ENCODE data around the gene MRPS11.
"Not testable (repeated sequence)": the region's sequence is repeated elsewhere in the genome, so short reads cannot be mapped to it uniquely, and the experiment has no call there.

Gene MRPS11

DNA sequence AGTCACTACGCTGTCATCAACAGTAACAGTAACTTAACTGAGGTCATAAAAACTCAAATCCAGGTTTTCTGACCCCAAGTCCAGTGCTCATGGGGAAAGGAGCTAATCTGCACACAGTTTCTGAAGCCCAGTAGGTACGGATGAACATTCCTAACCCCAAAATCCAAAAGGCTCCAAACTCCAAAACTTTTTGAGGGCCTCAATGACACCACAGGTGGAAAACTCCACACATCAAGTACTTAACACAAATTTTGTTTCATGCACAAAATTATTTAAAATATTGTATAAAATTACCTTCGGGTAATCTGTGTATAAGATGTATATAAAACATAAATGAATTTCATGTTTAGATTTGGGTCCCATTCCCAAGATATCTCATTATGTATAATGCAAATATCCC, 10.8 kb upstream of the MRPS11 start:
- DNase-seq, result no peak

DNA sequence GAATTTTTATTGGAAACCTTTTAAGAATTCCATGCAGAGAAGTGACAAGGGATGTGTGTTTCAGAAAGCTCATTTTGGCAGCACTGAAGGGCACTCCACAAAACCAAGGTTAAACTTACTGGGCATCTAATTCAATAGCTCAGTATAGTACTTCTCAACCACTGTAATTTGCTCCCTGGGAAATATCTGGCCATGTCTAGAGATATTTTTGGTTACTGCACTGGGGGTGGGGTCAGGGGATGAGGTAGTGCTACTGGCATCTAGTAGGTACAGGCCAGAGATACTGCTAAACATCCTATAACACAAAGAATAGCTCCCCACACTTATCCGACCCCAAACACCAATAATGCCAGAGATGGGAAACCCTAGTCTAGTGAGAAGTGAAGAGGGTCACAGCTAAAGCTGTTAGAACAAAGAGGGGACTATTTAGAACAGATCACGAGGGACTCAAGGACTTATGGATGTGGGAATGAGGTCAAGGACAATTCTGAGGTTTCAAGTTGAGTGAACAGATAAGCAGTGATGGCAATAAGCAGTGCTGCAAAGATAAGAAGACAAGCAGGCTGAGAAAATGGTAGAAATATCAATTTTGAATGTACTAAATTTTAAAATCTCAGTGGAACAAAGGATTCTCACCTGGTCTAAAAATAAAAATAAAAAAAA, 3.5 kb upstream of the MRPS11 start:
- no peak for DNase-seq

DNA sequence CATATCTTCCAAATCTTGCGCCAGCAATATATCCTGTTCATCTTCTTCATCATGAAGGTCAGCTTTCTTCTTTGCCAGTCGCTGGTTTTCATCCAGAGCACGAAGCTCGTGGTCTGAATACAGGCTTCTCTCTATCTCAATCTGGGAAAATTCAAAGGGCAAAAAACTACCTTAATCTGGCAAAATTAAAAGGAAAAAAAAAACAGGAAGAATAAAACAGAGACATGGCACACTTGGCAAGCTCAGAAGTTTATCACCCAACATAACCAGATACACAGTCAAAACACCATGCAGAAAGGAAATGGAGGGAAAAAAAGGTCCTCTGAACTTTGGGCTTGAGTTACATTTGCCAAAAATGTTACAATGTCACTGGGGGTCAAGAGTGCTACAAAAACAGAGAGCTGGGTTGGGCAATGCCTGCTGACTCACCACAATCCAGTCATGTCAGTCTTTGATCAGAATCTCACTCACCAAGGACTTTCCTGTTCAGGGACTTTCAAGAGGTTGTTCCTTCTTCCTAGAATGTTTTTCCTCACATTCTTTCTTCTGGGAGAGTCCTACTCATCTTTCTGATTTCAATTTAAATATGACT, 1.8 kb upstream of the MRPS11 start:
- DNase-seq, result no peak

DNA sequence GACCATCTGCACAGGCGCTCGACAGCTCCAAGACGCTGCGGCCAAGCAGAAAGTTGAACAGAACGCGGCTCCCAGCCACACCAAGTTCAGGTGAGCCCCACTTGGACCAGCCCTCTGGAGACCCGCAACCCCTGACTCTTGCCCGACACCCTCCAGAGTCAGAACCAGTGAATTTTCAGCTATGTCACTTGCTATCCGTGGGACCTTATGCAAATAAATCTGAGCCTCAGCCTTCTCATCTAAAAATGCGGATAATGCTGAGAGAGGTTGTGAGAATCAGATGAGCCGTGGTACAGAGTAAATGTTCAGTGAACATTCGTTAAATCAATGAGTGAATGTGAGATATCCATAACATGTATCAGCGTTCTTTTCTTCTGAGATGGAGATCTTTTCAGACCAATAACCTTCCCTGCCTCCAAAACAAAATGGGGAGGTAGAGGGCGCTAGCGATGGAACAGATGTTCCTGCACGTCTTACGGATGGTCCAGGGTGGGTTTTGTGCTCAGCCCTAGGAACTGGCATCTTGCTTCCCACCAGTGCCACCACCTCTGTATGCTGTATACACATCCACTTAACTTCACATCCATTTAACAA, 524 bp downstream of the MRPS11 start:
- no peak for DNase-seq

DNA sequence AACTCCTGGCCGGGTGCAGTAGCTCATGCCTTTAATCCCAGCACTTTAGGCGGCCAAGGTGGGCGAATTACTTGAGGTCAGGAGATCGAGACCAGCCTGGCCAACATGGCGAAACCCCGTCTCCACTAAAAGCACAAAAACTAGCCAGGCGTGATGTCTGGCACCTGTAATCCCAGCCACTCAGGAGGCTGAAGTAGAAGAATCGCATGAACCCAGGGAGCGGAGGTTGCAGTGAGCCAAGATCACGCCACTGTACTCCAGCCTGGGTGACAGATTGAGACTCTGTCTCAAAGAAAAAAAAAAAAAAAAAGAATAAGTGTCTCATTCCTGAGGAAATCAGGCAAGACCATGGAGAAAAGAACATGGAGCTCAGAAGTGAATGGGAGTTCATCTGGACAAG, 1.2 kb downstream of the MRPS11 start:
- not testable (repeated sequence) for DNase-seq

DNA sequence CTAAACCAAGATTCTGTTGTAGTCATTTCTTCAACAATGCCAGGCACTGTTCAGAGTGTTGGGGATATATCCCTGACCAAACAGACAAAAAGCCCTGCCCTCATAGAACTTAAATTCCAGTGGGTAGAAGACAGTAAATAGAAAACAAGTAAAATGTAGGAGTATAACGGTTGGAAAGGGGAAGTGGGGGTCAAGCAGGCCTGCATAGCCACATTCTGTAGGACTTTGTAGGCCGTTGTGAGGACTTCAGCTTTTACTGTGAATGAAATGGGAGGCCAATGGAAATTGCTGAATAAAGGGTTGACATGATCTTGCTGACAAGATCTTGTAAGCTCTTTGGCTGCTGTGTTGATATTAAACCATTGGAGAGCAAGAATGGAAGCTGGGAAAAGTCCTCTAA, 1.8 kb downstream of the MRPS11 start:
- no peak for DNase-seq

DNA sequence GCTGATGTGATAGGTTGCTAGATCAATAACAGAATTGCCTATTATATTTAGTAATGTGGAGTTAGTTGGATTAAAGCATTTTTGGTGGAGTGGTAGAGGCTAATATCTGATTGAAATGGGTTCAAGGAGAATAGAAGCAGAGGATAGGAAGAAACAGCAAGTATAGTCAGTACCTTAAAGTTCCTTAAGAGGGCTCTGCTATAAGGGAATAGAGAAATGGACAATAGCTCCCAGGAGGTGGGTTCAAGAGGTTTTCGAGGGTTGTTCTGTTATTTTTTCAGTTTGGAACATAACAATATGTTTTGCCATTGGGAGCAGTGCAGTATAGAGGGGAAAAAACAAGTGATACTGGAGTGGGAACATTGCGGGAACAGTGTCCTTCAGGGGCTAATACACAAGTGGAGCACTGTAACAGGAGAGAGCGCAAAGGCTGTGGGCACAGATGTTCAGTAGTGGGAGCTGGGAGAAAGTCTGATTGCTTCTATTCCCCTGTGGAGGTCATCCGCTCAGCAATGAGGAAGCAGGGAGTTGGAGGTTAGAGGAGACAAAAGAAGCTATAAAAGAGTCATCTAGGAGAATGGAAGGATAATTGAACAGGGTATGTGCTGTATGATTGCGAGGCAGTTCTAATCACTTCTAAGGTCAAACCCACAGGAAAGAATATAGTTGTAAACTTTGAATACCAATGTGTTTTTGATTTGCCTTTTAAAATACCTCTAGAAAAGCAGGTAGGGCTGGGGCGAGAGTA, 3.3 kb downstream of the MRPS11 start:
- no peak for DNase-seq

DNA sequence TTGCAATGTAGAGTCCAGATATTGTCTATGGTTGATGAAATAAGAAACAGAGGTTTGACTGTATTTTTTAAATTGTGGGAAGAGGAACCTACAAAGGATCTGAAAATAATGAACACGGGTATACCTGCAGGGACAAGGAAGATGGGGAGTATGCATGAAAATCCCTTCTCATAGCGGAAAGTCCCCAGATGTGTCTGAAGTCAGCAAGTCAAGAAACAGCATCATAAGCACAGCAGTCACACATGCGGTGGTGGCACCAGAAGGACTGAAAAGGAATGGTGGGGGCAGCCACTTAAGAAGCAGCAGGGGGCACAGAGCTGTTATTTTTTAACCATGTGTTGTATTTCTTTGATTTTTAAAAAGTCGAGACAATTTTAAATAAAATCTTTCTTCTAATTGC, 4.7 kb downstream of the MRPS11 start:
- no peak for DNase-seq

DNA sequence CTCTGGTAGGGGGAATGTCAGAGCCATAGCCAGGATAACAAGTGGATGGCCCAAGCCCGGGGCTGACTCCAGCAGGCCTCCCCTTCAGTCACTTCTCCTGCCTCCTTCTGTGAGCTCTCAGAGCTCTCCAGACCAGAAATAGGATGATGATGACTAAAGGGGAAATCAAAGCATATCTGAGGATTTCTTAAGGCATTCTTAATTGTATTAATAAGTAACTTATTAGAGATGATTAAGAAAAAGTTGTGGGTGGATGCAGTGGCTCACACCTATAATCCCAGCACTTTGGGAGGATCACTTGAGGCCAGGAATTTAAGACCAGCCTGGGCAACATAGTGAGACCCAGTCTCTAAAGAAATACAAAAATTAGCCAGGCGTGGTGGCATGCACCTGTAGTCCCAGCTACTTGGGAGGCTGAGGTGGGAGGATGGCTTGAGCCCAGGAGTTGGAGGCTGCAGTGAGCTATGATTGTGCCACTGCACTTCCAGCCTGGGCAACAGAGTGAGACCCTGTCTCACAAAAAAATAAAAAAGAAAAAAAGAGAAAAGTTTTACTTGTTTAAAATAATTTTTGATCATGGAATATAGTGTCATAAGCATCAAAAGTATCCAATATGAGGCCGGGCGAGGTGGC, 6.3 kb downstream of the MRPS11 start:
- not testable (repeated sequence) for DNase-seq

DNA sequence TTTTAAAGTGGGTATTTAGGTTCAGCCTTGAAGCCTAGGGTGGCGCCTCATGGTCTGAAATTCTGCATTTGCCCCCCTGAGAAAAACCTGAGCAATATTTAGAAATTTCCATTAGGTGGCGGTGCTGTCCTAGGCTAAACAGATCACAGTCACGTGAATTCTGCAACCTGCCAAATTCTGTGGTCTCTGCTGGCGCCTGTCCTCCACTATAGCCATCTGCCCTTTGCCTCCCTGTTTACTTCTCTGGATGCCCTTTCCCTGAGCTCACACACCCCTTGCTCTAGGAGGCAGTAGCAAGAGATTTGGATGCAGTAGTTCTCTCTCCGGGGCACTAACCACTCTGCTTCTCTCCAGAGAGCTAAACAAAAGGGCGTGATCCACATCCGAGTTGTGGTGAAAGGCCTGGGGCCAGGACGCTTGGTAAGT, 9.1 kb downstream of the MRPS11 start:
- no peak for DNase-seq

DNA sequence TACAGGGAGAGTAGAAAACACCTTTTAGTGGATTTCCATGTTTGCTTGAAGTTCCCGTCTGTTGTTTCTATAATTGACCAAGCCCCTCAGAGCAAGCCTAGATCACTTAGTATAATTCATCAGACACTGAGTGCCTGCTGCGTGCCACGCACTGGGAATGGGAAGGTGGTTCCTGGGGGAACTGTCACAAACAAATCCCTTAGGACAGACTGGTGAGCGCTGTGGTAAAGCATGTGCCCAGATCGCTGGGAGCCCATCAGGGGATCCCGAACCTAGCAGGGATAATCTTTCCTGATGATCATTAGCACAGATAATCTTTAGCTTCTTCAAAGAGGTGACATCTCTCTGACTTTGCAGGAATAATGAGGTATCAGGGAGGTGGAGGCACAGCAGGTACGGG, 9.6 kb downstream of the MRPS11 start:
- DNase-seq, result no peak

DNA sequence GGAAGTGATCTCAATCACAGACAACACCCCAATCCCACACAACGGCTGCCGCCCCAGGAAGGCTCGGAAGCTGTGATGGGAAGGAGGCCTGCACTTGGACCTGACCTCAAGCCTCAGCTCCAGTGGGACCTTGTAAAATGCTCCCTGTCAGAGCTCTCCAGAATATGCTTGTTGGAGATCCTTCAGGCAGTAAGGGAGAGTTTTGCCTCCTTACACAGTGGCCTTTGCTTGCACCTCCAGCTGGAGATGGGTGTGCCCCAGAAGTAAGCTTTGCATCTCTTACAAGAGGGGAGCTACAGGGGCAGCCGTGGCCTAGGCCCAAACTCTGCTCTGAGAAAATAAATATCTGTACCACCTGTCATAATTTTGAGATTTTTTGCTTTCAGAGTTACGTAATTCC, 10.4 kb downstream of the MRPS11 start:
- DNase-seq, result no peak

DNA sequence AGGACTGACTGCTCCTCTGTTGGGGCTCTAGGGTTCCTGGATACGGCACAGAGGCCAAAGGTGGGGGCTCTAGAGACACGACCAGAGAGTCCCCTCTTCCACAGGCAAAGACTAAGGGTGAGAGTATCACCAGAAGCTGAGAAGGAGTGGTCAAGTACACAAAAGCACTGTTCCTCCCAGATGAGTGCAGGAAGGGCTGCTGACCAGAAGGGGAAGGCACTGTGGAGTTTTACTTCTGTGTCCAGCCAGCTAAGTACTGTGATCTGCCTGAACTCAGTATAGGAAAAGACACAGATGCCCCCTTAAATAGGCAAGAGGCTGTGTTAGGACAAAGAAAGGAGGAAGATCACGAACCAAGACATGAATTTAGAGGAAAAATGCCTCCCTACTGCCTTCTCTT, 11.7 kb downstream of the MRPS11 start:
- DNase-seq, result no peak

DNA sequence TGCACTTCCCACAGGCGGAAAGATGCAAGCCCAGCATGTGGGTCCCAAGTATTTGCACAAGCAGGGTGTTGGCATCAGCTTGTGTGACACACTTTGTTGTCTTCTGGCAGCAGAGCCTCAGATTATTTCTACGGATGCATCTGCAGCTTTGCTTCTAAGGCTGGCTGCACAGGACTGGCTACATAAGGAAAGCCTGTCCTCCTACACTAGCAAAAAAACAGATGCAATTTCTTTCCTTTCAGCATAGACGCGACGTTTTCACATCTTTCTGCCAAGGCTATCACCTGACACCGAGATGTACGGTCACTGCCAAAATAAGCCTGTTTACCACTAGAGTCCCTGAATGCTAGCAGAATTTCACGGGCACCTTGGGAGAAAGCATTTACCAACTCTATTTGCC, 13.5 kb downstream of the MRPS11 start:
- no peak for DNase-seq

DNA sequence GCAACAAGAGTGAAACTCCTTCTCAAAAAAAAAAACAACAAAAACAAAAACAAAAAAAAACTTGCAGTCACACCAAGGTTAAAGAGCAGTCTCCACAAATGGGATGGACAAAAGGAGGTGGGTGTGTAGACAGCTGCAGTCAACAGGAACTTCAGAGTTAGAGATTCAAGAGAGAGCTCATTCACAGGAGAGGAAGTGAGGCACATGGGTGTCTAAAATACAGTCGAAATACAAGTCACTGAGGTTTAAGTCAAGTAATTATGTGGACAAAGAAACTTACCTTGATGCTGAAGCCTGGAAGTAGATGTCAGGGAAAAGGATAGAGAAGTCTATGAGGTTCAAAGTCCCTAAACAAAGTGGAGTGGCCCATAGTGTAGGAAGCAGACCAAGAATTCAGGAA, 14.8 kb downstream of the MRPS11 start:
- DNase-seq, result no peak

DNA sequence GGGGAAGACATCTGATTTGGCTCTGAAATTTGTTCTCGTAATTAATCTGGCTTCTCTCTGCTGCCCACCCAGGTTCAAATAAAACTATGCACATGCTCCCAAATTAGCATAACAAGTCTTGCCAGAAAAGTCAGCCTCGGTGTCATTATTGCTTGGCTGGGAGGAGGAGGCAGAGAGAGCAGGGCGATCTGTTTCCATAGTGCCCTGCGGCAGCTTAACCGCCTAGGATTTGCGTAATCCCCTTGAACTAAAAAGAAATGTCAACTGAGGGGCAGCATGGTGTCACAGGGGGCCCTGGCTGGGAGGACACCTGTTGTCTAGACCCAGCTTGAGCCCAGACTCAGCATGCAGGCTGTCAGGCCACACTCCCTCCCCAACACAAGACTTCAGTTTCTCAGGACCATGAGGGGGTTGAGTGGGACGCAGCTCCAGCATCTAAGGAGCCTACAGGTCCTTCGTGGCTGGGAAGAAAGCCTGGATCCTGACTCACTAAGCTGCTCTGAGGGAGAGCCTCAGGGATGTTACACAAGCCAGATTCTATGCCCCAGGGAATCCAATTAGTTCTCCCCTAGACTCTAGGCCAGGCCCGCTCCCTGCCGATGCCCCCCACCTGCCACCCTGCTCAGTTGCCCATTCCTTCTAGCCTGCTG, 17.3 kb downstream of the MRPS11 start:
- DNase-seq, result no peak

DNA sequence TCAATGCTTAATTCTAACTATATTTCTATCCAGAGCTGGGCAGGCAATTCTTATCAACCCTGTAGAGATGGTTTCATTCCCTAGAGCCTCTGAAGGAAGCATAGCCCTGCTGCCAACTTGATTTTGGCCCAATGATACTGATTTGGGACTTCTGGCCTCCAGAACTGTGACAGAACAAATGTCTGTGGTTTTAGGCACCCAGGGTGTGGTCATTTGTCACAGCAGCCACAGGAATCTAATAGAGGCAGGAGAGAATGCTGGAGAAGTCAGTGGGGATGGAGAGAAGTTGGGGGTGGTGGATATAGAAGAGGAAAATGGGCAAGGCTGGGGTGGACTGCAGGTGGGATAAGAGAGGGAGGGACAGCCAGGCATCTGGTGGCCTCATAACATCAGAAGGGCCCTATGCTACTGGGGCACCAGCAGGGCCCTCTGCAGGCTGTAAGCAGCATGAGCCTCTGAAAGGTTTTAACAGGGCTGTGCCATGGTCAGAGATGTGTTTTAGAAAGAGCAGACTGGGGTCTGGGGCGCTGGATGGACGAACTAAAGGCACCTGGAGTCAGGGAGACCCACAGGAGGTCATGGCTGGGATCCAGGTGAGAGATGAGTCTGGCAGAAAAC, 19.8 kb downstream of the MRPS11 start:
- no peak for DNase-seq

DNA sequence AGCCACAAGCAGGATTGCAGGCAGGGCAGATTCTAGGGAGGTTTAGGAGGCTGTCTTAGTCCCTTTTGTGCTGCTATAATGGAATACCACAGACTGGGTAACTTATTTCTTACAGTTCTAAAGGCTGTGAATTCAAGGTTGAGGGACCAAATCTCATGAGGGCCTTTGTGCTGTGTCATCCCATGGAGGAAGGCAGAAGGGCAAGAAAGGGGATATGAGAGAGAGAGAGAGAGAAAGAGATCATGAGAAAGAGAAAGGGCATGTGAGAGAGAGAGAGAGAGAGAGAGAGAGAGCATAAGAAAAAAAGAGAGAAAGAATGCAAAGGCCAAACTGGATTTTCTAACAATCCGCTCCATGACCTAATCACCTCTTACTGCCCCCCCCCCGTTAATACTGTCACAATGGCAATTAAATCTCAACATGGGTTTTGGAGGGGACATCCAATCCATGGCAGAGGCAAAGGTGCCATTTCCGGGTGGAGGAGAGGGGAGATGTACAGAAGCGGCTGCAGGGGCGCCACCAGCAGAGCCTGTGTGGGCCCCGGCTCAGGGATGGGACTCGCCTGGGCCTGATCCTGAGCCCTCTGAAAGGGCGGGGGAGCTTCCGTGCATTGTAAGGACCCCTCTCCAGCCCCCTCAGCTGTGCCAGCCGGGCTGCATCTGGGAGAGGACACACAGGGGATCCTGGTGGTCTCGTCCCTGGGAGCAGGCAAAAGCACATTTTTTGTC, 20.5 kb downstream of the MRPS11 start:
- DNase-seq, result no peak

DNA sequence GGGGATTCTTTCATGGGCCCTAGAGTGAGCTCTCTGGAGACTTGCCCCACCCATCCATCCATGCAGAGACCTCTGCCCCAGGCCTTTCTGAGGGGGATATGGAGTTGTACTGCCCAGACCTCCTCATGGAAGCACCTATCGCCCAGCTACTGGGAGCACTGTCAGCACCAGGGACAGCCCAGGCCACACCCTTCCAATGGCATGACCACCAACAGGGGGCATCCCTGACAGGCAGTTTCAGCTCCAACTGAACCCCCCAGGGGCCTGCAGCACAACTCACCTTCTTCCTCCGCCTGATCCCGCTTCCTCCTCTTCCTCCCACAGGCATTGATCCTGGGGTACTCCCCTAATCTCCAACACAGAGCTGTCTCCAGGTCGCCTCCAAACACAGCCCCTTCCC, 21.8 kb downstream of the MRPS11 start:
- no peak for DNase-seq

DNA sequence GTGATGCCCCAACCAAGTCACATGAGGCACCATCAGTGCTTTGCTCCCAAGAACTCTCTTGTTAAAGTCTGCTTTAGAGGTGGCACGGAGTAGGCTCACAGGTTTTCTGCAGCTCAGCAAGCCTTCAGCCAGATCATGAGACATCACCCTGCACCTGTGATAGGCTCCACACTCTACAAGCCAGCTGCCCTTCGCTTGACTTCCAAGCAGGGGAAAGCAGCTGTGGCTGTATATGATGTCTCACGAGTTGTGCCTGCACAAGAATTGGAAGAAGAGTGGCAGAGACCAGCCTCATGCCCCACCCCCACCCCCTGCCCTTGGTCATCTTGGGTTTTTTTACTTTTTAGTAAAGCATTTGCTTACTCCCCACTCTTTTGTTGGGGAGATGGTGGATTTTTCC, 22.5 kb downstream of the MRPS11 start:
- DNase-seq, result no peak

DNA sequence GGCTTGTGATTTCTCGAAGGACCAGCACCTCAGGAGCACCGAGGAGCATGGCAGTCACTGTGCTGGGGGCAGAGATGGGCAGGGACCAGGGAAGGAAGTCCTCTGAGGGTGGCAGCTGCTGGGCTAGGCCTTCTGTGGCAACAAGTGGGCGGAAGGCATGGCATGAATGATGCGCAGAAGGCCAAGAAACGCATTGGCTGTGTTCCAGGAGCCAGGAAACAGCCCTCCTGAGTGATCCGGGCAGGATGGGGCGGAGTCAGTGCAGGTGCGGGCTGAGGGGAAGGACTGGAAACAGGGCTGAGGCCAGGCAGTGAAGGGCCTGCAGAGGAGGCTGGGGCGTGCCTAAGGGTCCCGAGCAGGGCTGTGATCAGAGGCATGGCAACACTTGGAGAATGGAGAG, 23.6 kb downstream of the MRPS11 start:
- no peak for DNase-seq

DNA sequence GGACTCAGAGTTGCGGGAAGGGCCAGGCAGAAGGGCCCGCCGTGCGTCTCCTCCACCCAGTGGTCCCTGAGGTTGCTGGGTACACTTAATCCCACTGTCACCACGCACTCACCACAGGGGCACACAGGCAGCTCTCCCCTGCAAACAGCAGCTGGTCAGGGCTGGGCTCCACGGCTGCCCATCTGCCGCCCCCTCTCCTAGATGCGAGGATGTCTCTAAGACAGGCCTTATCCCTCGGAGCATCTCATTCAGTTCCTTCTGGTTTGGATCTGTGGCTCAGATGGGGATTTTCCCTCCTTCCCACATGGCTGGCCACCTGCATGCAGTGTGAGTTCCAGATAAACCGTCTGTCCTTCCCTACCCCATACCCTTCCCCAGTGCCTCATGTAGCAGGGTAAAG, 26.3 kb downstream of the MRPS11 start:
- no peak for DNase-seq
